Testis (tissue), 2 donors: ENCODE measurements around the gene EPS8L2.
"Not testable (repeated sequence)": the region's sequence is repeated elsewhere in the genome, so short reads cannot be mapped to it uniquely, and the experiment has no call there.

Experiments
- POLR2A ChIP-seq: fragments of 450-650 bp; IDR thresholded peaks from one replicate; pipeline ENCODE4 v1.6.1; 2017; ENCODE audit warnings: antibody characterized with exemption, mild to moderate bottlenecking, moderate library complexity
- TF ChIP-seq, protein P1 (sequence below), 3 experiments: fragments of 450-650 bp in 2 of 3; fragments of 200-600 bp in 1 of 3; sonication (generic) in 1 of 3; IDR thresholded peaks; one replicate each; pipeline ENCODE4 v1.5.1; 2016 to 2019; ENCODE audit warnings: antibody characterized with exemption in 3 of 3, mild to moderate bottlenecking in 2 of 3, moderate library complexity in 1 of 3

DNA sequence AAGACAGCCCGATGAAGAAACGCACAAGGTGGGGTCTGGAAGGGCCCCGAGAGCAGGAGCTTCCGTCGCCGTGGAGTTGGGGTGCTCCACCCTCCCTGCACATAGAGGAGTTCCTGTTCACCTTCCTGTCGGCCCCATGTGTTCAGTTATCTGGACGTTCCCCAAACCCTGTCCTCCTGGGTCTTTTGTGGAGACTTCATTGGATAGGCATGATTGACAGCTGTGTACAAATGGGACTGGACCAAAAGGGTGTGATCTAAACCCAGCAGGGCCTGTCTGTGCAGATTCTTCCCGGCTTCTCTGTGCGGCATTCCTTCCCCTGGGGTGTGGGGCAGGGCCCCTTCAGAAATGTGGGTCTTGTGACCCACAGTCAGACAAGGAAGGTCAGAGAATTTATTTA is 31.9 kb downstream of the EPS8L2 start:
- TF ChIP-seq, protein P1, sequence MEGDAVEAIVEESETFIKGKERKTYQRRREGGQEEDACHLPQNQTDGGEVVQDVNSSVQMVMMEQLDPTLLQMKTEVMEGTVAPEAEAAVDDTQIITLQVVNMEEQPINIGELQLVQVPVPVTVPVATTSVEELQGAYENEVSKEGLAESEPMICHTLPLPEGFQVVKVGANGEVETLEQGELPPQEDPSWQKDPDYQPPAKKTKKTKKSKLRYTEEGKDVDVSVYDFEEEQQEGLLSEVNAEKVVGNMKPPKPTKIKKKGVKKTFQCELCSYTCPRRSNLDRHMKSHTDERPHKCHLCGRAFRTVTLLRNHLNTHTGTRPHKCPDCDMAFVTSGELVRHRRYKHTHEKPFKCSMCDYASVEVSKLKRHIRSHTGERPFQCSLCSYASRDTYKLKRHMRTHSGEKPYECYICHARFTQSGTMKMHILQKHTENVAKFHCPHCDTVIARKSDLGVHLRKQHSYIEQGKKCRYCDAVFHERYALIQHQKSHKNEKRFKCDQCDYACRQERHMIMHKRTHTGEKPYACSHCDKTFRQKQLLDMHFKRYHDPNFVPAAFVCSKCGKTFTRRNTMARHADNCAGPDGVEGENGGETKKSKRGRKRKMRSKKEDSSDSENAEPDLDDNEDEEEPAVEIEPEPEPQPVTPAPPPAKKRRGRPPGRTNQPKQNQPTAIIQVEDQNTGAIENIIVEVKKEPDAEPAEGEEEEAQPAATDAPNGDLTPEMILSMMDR (IDR thresholded peaks at IDR 0.05) = not testable (repeated sequence)
- not testable (repeated sequence) for TF ChIP-seq POLR2A
